ENCODE measurements around the gene TMCO5A. TPM values are rescaled to one million over a fixed set of nuclear protein-coding genes. Genes with fewer than 3 reads are reported as not detected.

TMCO5A gene
- total and polyA plus RNA-seq, 2 of the 13 experiments (the other 11 are each of a cell fraction or from before 2014, with no cell fraction given): not detected

GRCh38 chr15:37932549-37932948 lies 1.9 kb upstream of the TMCO5A start (continued):
- TF ChIP-seq MXD1 (CRISPR knock-in tag; IDR thresholded peaks at IDR 0.05) (no peak), ZNF564 (CRISPR knock-in tag; IDR thresholded peaks at IDR 0.05) (no peak), ZBTB3 (CRISPR knock-in tag; IDR thresholded peaks at IDR 0.05; ENCODE audit: borderline replicate concordance, low read depth) (no peak), AGO1 (IDR thresholded peaks at IDR 0.05; ENCODE audit: low read depth, low read length, poor library complexity, severe bottlenecking) (no peak), ZNF816 (CRISPR knock-in tag; IDR thresholded peaks at IDR 0.05; ENCODE audit: borderline replicate concordance) (no peak)
- TF ChIP-seq, protein P1, sequence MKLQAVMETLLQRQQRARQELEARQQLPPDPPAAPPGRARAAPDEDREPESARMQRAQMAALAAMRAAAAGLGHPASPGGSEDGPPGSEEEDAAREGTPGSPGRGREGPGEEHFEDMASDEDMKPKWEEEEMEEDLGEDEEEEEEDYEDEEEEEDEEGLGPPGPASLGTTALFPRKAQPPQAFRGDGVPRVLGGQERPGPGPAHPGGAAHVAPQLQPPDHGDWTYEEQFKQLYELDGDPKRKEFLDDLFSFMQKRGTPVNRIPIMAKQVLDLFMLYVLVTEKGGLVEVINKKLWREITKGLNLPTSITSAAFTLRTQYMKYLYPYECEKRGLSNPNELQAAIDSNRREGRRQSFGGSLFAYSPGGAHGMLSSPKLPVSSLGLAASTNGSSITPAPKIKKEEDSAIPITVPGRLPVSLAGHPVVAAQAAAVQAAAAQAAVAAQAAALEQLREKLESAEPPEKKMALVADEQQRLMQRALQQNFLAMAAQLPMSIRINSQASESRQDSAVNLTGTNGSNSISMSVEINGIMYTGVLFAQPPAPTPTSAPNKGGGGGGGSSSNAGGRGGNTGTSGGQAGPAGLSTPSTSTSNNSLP (IDR thresholded peaks at IDR 0.05; ENCODE audit: low read depth, low read length): no peak

GRCh38 chr15:37933666-37934065 lies 774 bp upstream of the TMCO5A start:
- ChIA-PET CTCF (ENCODE audit: low intra/inter-chr PET ratio, low total read pairs) (no interaction called here), POLR2A (no interaction called here)
- H3K4me2 ChIP-seq (ENCODE audit: low read depth, low read length): no peak overlapping the region
- no peaks in the 10 kb centered on the region for H3K27me3 ChIP-seq (ENCODE audit: control insufficient read depth in 1 of 2, insufficient read depth in 2 of 2, low read length in 2 of 2)
- DNase-seq (ENCODE audit: low spot score) (no peak), ATAC-seq (no peak), FAIRE-seq (no peak)
- H2AFZ ChIP-seq (ENCODE audit: low read length): no peak overlapping the region
- BruUV-seq (replicated peaks): no TSS peak
- H3K9ac ChIP-seq (ENCODE audit: insufficient read depth, low read depth, low read length): no peak overlapping the region
- H4K20me1 ChIP-seq (ENCODE audit: insufficient read depth, low read length): no peaks in the 10 kb centered on the region
- H3K27ac ChIP-seq (ENCODE audit: extremely low read length, insufficient read depth, low read length): no peak overlapping the region
- in situ Hi-C loops (cut with HindIII; ENCODE audit: extremely low pct_ligation_motif_present, low pct_unique_long_range_greater_than_20kb): no loop called here
- 0% methylated on average over 1 of the region's 1 CpG for WGBS (ENCODE audit: low lambda C conversion rate)
- H3K79me2 ChIP-seq (ENCODE audit: insufficient read depth, low read length): no peaks in the 10 kb centered on the region
- no peak overlapping the region for H3K4me3 ChIP-seq (replicated peaks in 1 of 3; ENCODE audit: insufficient read depth in 1 of 3, low read depth in 2 of 3, low read length in 3 of 3)
- no peaks in the 10 kb centered on the region for H3K4me1 ChIP-seq (ENCODE audit: insufficient read depth, low read length)
- intact Hi-C loops (cut with micrococcal nuclease; ENCODE audit: unreplicated experiment): no loop called here
- no peaks in the 10 kb centered on the region for H3K9me3 ChIP-seq (ENCODE audit: low read length)
- no peaks in the 10 kb centered on the region for H3K36me3 ChIP-seq (replicated peaks in 1 of 2; ENCODE audit: control insufficient read depth in 1 of 2, insufficient read depth in 2 of 2, low read length in 2 of 2)
- no peak for TF ChIP-seq MED13 (CRISPR knock-in tag; IDR thresholded peaks at IDR 0.05)
- TF ChIP-seq ZBTB1 (CRISPR knock-in tag; IDR thresholded peaks at IDR 0.05; ENCODE audit: borderline replicate concordance): no peak
- no peak for TF ChIP-seq RAD21 (CRISPR knock-in tag; IDR thresholded peaks at IDR 0.05)
- TF ChIP-seq SRSF4 (IDR thresholded peaks at IDR 0.05; ENCODE audit: low read depth, low read length, poor library complexity, severe bottlenecking): no peak
- no peak for TF ChIP-seq ZSCAN31 (CRISPR knock-in tag; IDR thresholded peaks at IDR 0.05; ENCODE audit: low read depth)
- TF ChIP-seq BCL6 (CRISPR knock-in tag; IDR thresholded peaks at IDR 0.05): no peak
- TF ChIP-seq CERS6 (CRISPR knock-in tag; IDR thresholded peaks at IDR 0.05): no peak
- TF ChIP-seq ZNF317 (CRISPR knock-in tag; IDR thresholded peaks at IDR 0.05): no peak
- no peak for TF ChIP-seq ZNF615 (CRISPR knock-in tag; IDR thresholded peaks at IDR 0.05; ENCODE audit: borderline replicate concordance)
- TF ChIP-seq ZNF235 (CRISPR knock-in tag; IDR thresholded peaks at IDR 0.05; ENCODE audit: borderline replicate concordance): no peak
- TF ChIP-seq MBNL3 (CRISPR knock-in tag; conservative IDR thresholded peaks at IDR 0.05): no peak
- TF ChIP-seq ZNF776 (CRISPR knock-in tag; IDR thresholded peaks at IDR 0.05): no peak
- no peak for TF ChIP-seq CEBPB (IDR thresholded peaks at IDR 0.05; ENCODE audit: borderline replicate concordance, low read depth, low read length)
- no peak for TF ChIP-seq HDAC6 (IDR thresholded peaks at IDR 0.05; ENCODE audit: low read depth, low read length)
- no peak for TF ChIP-seq ZNF644 (CRISPR knock-in tag; IDR thresholded peaks at IDR 0.05; ENCODE audit: low read depth)
- no peak for TF ChIP-seq ZNF747 (CRISPR knock-in tag; IDR thresholded peaks at IDR 0.05; ENCODE audit: borderline replicate concordance)
- TF ChIP-seq SYNCRIP (IDR thresholded peaks at IDR 0.05; ENCODE audit: insufficient read depth, low read depth, low read length): no peak
- no peak for TF ChIP-seq KAT2B (IDR thresholded peaks at IDR 0.05; ENCODE audit: borderline replicate concordance, low read depth, low read length)
